NCI-H82 treated with DMSO at 0.1 percent for 48 hours (cell line): ENCODE measurements around the gene CISD1.

Experiments used
- DNase-seq: peaks from one replicate; lab custom pipeline; 2025; ENCODE audit not compliant: unreplicated experiment; lab: John Stamatoyannopoulos, UW

CISD1 gene

DNA sequence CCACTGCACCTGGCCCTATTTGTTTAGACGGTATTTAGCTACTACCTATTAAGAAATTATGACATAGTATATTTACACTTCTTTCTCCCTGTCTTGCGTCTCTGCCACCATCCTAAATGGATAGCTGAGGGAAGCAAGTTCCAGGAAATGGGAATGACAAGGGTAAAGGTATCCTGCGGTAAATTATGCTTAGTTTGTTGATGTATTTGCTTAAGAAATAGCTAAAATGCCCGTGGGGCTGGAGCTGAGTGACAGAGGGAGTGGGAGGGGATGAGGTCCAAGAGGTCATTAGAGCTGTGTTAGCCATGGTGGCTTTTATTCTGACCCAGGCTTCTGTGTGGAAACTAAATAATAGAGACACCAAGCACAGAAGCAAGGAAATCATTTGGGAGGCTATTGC lies 36.9 kb downstream of the CISD1 start:
- DNase-seq = no peak

DNA sequence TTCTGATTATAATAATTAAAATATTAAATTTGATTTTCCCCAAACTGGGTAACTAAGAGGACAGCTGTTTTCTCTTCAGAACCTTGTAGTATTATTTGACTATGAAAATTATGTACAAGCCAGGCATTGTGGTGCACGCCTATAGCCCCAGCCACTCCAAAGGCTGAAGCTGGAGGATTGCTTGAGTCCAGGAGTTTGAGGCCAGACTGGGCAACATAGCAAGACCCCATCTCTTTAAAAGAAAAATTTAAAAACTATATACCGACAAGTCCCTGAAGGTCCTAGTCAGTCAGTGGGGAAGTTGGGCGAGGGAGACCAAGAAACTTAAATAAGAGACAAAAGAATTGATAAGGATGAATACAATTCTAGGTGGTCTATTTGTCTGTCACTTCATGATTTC lies 38.7 kb downstream of the CISD1 start:
- no peak for DNase-seq

DNA sequence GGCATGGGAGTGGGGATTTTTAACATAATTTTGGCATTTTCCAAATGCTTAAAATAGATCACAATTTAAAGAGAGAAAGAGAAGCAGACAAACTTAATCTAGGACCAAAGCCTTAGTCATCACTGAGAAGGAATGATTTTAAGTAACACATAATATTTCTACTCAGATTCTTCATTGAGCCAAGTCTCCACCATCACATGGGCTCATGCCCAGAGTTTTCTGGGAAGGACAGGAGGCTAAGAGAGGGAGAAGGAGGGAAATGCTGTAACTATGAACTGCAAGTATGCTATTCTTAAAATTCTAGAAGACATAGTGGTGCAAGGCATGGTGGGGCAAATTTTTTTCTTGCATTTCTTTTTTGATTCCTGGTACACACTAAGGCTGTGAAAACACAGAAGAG lies 42.1 kb downstream of the CISD1 start:
- DNase-seq = no peak

DNA sequence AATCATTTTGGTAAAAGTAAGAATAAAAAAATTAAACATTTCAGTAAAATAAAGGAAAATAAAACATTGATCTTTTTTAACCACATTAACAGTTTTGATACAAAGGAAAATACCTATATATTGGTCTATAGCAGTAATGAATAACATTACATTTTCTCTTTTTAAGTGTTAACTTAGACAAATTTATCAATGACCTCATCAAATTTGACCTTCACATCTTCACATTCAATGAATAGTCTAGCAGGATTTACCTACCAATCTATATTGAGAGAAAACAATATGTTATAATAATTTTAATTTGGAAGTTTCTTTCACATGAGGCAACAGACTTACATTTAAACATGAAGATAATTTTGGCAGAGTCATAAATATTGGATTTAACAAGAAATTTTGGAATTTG lies 47.9 kb downstream of the CISD1 start:
- DNase-seq = no peak

DNA sequence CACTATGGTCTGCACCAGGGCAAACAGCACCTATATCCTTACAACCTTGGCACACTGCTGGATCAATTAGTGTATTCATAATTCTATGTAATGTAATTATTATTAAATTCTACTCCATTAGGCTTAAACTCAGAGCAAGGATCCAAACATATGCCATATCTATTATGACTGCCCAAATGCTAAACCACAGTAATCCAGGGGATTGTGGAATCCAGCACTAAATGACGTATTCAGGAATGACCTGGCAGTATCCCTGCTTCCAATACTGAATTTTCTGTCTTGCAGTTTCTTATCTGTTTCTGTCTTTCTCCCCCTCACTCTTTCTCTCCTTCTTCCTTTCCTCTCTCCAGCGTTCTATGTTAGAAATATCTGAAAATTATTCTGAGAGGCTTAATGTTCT lies 49.4 kb downstream of the CISD1 start:
- DNase-seq = peak; percentile 57

DNA sequence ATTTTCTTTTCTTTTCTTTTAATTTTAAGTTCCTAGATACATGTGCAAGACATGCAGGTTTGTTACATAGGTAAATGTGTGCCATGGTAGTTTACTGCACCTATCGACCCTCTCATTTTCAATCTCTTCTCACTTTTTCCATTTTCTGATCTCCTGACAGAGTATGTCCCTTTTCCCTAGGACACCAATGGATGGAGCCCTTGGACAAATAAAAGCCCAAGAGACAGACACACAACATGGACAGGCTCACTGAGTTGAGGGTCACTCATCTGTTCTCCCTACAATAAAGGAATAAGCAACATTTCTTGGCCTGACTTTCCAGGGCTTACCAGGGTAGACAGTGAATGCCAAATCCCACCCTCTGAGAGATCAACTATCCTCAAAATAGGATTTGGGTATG lies 50.6 kb downstream of the CISD1 start:
- DNase-seq = peak; percentile 24

DNA sequence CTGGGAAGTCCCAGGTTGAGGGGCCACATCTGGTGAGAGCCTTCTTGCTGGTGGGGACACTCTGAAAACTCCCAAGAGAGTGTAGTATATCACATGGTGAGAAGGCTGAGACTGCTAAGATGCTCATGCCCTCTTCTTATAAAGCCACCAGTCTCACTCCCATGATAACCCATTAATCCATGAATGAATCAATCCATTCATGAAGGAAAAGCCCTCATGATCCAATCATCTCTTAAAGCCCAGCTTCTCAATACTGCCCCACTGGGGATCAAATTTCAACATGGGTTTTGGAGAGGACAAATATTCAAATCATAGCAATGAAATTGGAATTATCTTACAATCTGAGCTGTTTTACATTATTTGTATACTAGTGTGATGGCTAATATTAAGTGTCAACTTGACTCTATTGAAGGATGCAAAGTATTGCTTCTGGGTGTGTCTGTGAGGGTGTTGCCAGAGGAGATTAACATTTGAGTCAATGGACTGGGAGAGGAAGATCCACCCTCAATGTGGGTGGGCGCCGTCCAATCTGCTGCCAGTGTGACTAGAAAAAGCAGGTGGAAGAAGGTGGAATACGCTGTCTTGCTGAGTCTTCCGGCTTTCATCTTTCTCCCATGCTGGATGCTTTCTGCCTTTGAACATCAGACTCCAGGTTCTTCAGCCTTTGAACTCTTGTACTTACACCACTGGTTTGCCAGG lies 51.5 kb downstream of the CISD1 start:
- DNase-seq = peak; percentile 57

DNA sequence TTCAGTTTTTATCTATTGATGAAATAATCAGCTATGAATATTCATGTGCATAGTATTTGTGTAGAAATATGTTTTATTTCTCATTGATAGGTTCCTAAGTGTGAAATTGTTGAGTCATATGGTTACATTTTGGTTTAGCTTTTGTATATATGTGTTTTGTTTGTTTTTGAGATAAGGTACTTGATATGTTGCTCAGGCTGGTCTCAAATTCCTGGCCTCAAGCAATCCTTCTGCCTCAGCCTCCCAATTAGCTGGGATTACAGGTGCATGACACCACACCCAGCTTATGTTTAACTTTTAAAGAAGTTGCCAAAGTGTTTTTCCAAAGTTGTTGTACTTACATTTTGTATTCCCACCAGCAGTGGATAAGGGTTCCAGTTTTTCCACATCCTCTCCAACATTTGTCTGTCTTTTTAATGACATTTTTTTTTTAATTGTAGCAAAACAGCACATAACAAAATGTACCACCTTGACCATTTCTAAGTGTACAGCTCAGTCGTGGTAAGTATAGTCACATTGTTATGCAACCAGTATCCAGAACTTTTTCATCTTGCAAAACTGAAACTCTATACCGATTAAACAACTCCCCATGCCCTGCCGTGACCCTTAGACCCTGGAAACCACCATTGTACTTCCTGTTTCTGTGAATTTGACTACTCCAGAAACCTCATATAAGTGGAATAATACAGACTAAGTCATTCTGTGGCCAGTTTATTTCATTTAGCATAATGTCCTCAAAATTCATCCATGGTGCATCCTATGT lies 53.3 kb downstream of the CISD1 start:
- DNase-seq = no peak

DNA sequence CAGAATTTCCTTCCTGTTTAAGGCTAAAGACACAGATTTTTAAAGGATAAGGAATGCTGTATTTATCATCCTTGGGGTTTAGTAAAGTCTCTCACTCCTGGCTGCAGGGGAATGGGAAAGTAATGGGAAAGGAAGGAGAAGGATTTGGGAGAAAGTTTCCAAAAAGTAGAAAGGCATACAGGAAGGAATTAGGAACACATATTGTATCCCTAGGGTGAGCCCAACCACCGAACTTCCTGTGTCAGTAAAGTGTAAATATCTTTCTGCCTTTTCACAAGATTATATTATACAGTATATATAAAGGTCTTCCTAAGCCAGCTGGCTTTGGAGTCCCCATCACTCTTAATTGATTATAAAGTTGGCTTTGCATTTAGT lies 53.9 kb downstream of the CISD1 start:
- DNase-seq = no peak

DNA sequence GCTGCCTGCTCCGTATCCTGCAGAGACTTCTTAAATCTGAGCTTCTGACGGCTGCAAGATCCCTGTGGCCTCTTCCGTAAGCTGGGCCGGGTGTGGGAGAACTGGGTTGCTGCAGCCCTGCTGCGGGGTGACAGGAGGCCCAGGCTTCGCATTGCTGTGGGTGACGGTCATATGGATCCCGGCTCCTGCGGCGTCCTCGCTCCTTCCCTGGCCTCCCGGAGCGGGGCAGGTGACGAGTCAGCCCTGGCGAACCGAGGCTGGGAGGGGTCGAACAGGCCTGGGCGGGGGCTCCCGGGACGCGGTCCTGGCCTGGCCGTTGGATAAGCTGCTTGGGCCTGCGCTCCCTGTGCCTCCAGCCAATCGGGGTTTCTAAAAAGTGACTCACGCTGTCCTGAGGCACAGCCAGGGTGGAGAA lies 58.0 kb downstream of the CISD1 start:
- DNase-seq = no peak

DNA sequence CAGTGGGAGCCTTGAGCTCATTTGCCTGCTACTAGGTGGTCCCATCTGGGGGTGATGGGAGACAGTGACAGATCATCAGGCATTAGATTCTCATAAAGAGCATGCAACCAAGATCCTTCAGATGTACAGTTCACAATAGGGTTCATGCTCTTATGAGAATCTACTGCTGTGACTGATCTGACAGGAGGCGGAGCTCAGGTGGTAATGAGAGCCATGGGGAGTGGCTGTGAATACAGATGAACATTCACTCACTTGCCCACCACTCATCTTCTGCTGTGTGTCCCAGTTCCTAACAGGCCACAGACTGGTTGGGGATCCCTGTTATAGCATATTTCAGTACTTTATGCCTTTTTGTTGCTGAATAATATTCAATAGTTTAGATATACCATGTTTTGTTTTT lies 59.3 kb downstream of the CISD1 start:
- DNase-seq = no peak

DNA sequence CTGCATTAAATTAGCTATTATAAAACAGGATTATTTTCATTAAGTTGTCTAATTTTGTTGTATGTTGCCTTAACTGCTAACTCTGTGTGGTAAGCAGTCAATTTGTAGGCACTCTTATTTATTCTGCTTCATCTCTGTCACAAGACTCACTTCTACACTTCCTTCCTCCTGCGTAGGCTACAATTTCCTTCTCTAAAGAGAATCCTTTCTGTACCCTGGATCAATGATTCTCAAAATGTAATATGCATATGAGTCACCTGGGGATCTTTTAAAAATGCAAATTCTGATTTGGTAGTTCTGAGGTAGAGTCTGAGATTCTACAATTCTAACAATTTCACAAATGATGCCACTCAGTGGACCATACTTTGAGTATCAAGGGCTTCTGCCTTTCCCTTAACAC lies 61.5 kb downstream of the CISD1 start:
- DNase-seq = no peak

DNA sequence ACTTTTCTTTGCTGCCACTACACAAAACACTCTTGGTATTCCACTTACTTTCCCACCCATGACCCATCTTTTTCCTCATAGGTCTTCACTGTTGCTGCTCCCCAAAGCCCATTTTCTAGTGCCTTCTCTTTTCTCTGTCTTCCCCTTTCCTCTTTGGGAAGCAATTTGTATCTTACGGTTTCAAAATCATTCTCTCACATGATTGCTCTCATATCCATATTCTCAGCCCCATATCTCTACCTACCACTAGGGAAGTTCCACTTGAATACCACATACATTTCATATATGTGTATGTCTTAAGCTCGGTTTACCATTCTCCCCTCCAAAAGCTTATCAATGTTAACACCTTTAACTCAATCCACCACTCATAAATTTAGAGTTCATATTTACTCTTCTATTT lies 62.7 kb downstream of the CISD1 start:
- DNase-seq = no peak

DNA sequence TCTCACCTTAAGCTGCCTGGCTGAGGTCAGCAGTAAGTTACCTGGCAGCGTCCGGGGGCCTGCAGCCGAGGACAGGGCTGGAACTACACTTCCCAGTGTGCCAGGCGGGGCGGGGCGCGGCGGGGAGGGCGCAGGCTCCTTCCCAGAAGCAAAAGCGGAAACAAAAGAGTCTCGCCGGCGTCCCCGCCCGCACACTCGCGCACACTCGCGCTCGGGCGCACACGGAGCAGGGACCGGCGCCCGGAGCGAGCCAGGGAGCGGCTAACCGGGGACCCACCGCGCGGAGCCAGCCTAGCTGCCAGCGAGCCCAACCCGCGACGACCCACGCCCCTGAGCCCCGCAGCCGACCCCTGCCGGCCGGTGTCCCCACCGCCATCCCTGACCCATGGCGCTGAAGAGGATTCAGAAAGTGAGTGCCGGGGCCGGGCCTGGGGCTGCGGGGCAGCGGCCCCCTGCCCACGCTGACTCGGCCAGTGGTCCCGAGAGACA lies 65.9 kb downstream of the CISD1 start, which contains the start of gene UBE2D1:
UBE2D1 (plus strand) TSS at position 190 of the 489 bp plus-strand sequence; CDS start at position 386, 196 bp downstream.
- peak; percentile 54 for DNase-seq

DNA sequence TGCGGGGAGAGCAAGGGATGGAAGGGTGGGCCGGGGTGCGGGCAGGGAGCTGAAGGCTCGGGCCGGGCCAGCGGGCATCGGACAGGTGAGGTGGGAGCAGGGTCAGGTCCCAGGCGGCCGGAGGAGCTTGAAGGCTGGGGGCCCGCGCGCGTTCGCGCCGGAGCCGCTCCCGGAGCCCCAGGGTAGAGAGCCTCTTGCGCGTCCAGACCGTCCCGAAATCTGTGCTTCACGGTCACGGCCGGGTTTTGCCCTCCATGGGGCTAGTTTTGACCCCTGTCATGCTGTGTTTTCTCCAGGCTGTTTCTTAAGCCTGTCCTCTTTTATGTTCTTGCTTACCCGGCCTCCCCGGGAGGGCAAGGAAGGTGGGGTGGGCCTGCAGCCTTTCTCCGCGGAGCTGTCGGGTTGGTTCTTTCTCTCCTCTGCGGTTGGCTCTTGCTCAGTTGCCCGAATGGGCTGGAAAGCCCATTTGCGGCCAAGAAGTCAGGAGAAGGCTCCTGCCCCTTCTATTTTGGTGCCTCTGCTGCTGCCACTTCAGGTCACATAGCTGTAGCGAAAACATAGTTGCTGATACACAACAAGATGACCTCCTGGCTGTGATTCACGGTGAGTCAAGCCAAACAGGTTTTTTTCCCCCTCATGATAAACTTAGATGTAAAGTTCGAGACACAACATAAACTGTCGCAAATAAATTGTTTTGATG lies 66.5 kb downstream of the CISD1 start:
- no peak for DNase-seq

DNA sequence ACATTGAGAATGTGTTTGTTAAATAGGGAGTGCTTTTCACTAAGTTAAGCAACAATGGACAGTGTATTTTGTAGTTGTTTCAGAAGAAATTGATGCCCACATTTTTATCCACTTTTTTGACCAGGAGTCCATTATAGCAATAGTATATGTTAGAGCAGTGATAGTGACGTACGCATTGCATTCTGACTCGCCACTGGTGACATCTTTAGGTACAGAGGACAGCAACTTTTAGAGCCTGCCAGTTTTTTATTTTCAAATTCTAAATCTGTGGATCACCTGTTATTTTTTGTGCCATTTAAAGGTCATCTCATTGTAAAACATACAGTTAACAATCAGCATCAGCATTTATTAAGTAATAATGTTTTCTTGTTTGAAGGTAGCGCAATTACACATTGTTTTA lies 67.3 kb downstream of the CISD1 start:
- no peak for DNase-seq
